ENCODE results near the gene HIGD2A. TPM values are rescaled to one million over a fixed set of nuclear protein-coding genes. Genes with fewer than 3 reads are reported as not detected.

The HIGD2A gene
- total and polyA plus RNA-seq, 2 of the 13 experiments (the other 11 are each of a cell fraction or from before 2014, with no cell fraction given) = 89.2 to 146 TPM

GRCh38 chr5:176388003-176388443 lies 528 bp upstream of the HIGD2A start (continued):
- no peak for TF ChIP-seq ZNF138 (CRISPR knock-in tag; IDR thresholded peaks at IDR 0.05; ENCODE audit: low read depth)
- TF ChIP-seq ZNF543 (CRISPR knock-in tag; IDR thresholded peaks at IDR 0.05) = peak; percentile 88; the same call in 1 of the 2 replicates
- no peak for TF ChIP-seq KDM3A (CRISPR knock-in tag; IDR thresholded peaks at IDR 0.05; ENCODE audit: low read depth)
- TF ChIP-seq ZNF484 (CRISPR knock-in tag; IDR thresholded peaks at IDR 0.05; ENCODE audit: borderline replicate concordance, low read depth) = no peak
- no peak for TF ChIP-seq ZNF333 (CRISPR knock-in tag; IDR thresholded peaks at IDR 0.05; ENCODE audit: borderline replicate concordance)
- no peak for TF ChIP-seq ZNF260 (CRISPR knock-in tag; IDR thresholded peaks at IDR 0.05; ENCODE audit: borderline replicate concordance, low read depth)
- TF ChIP-seq ZNF274 (CRISPR knock-in tag; IDR thresholded peaks at IDR 0.05) = no peak
- 0 out of 2 replicates have a peak, but pooled peaks have one; percentile 15 for TF ChIP-seq ZHX2 (IDR thresholded peaks at IDR 0.05; ENCODE audit: low read depth)
- no peak for TF ChIP-seq ZHX2 (CRISPR knock-in tag; IDR thresholded peaks at IDR 0.05; ENCODE audit: borderline replicate concordance)
- TF ChIP-seq SOX6 (IDR thresholded peaks at IDR 0.05) = no peak
- no peak for TF ChIP-seq SOX6 (CRISPR knock-in tag; IDR thresholded peaks at IDR 0.05)
- no peak for TF ChIP-seq ZNF468 (CRISPR knock-in tag; IDR thresholded peaks at IDR 0.05)
- no peak for TF ChIP-seq KIAA2018 (CRISPR knock-in tag; IDR thresholded peaks at IDR 0.05; ENCODE audit: borderline replicate concordance)
- TF ChIP-seq SRSF9 (IDR thresholded peaks at IDR 0.05; ENCODE audit: borderline replicate concordance, insufficient read depth, low read depth, low read length, poor library complexity, severe bottlenecking) = no peak

All from HepG2 (cell line).